Activated gamma-delta T cell treated with anti-CD3 and anti-CD28 coated beads, Interleukin-2, amount 50 U/mL, for 16 hours (primary cell): ENCODE data around the gene TRIM23.

Experiments
- DNase-seq: peaks from one replicate; pipeline ENCODE4 v3.0.0-alpha.2; 2020; ENCODE audit warnings: low read depth

Gene TRIM23

DNA sequence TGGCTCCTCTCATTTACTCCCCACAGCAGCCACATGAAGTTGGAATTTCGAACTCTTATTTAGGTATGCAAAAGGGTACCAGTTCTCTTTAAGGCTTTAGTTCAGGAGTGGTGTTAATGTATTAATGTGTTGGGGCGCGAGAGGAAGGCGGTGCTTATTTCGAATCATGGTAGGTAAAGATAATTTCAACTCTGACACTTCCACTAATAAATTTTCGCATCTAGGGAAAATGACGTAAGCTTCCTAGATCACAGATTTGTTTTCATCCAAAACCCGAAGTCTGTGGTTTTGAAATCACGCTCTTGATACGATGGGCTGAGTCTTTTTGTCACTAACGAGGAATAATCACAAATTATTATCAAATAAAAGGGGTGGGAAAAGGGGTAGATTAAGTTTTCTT lies 60.4 kb downstream of the TRIM23 start:
- DNase-seq = no peak

DNA sequence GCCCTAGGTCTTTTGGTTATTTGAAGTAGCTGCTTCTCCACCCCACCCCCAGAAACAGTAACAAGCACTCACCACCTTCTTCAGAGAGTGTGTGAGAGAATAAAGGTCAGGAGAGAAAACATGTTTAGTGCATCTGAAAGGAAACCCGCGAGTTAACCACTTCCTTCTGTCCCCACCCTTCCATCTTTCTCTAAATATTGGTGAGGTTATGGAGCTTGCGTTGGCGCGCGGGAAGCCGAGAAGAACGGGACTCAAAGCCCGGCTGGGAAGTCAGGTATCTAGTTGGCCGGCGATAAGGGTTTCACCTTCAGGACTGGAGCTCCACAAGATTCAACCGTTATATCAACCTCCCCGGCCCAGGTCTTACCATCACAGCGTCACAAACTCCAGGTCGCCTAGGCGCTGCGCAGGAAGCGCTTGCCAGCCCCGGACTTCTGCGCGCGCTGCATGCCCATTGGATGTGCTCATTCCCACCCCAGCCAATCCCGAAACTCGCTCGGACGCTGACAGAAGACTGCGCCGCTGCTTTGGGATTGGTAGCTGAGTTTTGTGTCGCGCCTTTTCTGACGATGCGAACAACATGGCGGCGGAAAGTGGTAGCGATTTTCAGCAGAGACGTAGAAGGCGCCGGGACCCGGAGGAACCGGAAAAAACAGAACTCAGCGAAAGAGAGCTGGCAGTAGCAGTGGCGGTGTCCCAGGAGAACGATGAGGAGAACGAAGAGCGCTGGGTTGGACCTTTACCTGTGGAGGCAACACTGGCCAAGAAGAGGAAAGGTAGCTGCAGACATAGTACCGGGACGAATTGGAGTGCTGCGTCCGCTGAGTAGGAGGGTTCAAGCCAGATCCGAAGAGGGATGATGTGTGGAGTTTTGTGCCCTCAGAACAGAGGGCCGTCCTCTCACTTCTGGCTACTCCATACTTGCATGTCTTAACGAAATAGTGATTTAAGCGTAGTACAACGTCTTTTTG lies 61.1 kb downstream of the TRIM23 start, which contains the start of the genes CENPK and PPWD1:
Gene CENPK (minus strand): TSS at position 438 of the 971 bp plus-strand sequence. CDS start 8,261 bp downstream, outside the sequence.
Gene PPWD1 (plus strand): TSS at position 566 of the 971 bp plus-strand sequence. CDS start 15 bp downstream, at position 581.
- DNase-seq = peak; percentile 91

- no peak for DNase-seq
Measured at GRCh38 chr5:65556718-65557117, 67.4 kb downstream of the TRIM23 start.

GRCh38 chr5:65556181-65556580 lies 68.0 kb downstream of the TRIM23 start:
- no peak for DNase-seq

GRCh38 chr5:65555287-65555686 lies 68.8 kb downstream of the TRIM23 start:
- no peak for DNase-seq

GRCh38 chr5:65553941-65554340 lies 70.2 kb downstream of the TRIM23 start:
- no peak for DNase-seq

- no peak for DNase-seq
Measured at GRCh38 chr5:65548281-65548680, 75.9 kb downstream of the TRIM23 start.

- DNase-seq = no peak
Measured at GRCh38 chr5:65546141-65546540, 78.0 kb downstream of the TRIM23 start.

DNA sequence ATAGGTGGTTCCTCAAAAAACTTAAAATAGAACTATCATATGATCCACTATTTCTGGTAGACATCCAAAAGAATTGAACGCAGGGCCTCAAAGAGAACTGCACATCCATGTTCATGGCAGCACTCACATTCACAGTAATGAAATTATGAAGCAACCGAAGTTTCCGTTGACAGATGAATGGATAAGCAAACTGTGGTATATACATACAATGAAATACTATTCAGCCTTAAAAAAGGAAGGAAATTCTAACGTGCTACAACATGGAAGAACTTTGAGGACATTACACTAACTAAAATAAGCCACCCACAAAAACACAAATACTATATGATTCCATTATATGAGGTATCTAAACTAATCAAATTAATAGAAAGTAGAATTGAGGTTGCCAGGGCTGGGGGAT lies 79.7 kb downstream of the TRIM23 start:
- DNase-seq = no peak

DNA sequence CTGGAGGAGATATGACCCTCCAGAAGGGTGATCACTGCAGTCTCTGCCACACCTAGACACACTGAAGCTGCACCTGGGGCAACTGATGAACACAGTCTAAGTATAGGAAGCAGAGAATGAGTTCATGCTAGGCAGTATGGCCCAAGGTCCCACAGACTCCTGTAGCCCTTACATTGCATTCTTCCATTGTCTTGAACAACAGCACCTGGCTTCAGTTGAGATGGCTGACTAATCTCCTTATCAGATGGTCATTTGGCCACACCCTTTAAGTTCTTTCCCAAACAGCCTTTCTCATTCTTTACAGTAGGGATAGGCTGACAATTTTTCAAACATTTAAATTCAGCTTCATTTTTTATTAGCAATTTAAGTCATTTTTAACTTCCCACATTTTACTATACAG lies 84.3 kb downstream of the TRIM23 start:
- DNase-seq = no peak
